Testis (tissue), 3 donors: Measurements from ENCODE around the gene PRG2. TPM values are rescaled to one million over a fixed set of nuclear protein-coding genes. Genes with fewer than 3 reads are reported as not detected.

Experiments
- DNase-seq: peaks from one replicate; pipeline ENCODE4 v3.0.0-alpha.2; 2019
- H3K27ac ChIP-seq, 2 donors: fragments of 200-600 bp; sonication (generic); one replicate each; pipeline ENCODE4 v1.5.1; 2019
- H3K27me3 ChIP-seq: fragments of 200-600 bp; sonication (generic); one replicate; pipeline ENCODE4 v1.5.1; 2019
- H3K36me3 ChIP-seq: fragments of 200-600 bp; sonication (generic); one replicate; pipeline ENCODE4 v1.5.1; 2017; ENCODE audit warnings: low read depth; ENCODE audit errors: missing control alignments
- H3K4me1 ChIP-seq: fragments of 200-600 bp; sonication (generic); one replicate; pipeline ENCODE4 v1.5.1; 2019
- H3K4me3 ChIP-seq, 2 donors: fragments of 200-600 bp; sonication (generic); one replicate each; pipeline ENCODE4 v1.5.1; 2017 to 2019
- H3K9me3 ChIP-seq: fragments of 200-600 bp; sonication (generic); one replicate; pipeline ENCODE4 v1.5.1; 2017
- CTCF ChIP-seq, 3 experiments: fragments of 450-650 bp in 2 of 3; fragments of 200-600 bp in 1 of 3; sonication (generic) in 1 of 3; IDR thresholded peaks; one replicate each; pipeline ENCODE4 v1.5.1; 2016 to 2019; ENCODE audit warnings: antibody characterized with exemption in 3 of 3, mild to moderate bottlenecking in 2 of 3, moderate library complexity in 1 of 3
- POLR2A ChIP-seq: fragments of 450-650 bp; IDR thresholded peaks from one replicate; pipeline ENCODE4 v1.6.1; 2017; ENCODE audit warnings: antibody characterized with exemption, mild to moderate bottlenecking, moderate library complexity
- WGBS, 2 donors: methylation state at CpG; one replicate each; pipeline ENCODE4 v1.1.5; 2018; 5-methylcytosine and 5-hydroxymethylcytosine counted together
- intact Hi-C: fragments of 100-400 bp; cut with DNase I; formaldehyde crosslinking; loops from one replicate; pipeline ENCODE4 v1.15.1; 2023; ENCODE audit warnings: low total_unique reads
- polyA plus RNA-seq: library from polyadenylated mRNA; stranded (reverse); fragments of 350-450 nt; fragmentation: Illumina TruSeq; extraction: RNeasy Lipid Tissue Mini Kit (QIAGEN cat#74804); gene quantifications from one replicate; pipeline ENCODE4 v1.2.3, GENCODE V29; 2014; ENCODE audit warnings: low read depth, low replicate concordance; ENCODE audit not compliant: insufficient read depth
- total RNA-seq, 2 donors: library from RNA; depleted of rRNA; stranded (reverse); fragments of >200 nt; gene quantifications; one replicate each; pipeline ENCODE4 v1.2.3, GENCODE V29; 2016

PRG2 gene
- total and polyA plus RNA-seq, 3 donors from 2014 or later = not detected

DNA sequence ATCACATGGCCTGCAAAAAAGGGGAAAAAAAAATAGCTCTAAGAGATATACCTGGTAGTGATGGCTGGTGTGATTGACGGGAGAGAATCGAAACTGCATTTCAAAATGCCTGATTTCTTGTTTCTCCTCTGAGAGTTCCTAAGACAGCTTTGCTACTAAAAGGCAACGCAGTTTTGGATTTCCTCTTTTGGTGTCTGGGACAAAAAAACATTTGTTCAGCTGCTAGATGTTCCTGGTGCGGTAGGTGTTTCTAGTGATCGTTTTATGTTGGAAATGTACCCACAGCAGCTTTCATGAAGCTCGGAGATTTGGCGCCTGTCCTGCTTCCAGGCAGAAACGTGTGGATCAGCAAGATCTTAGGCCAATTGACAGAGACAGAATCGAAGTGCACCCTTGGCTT, 34.2 kb downstream of the PRG2 start:
- TF ChIP-seq CTCF (IDR thresholded peaks at IDR 0.05) = no peak
- no peak for TF ChIP-seq POLR2A
- WGBS, 2 donors = 68% methylated on average over 9 of the region's 9 CpGs
- Histone ChIP-seq H3K27ac (no peak overlapping the region), H3K4me1 (no peaks in the 10 kb centered on the region), H3K4me3 (no peak overlapping the region), H3K27me3 (no peaks in the 10 kb centered on the region), H3K9me3 (no peaks in the 10 kb centered on the region), H3K36me3 (no peaks in the 10 kb centered on the region)
- intact Hi-C loops = no loop called here
- no peak for DNase-seq

DNA sequence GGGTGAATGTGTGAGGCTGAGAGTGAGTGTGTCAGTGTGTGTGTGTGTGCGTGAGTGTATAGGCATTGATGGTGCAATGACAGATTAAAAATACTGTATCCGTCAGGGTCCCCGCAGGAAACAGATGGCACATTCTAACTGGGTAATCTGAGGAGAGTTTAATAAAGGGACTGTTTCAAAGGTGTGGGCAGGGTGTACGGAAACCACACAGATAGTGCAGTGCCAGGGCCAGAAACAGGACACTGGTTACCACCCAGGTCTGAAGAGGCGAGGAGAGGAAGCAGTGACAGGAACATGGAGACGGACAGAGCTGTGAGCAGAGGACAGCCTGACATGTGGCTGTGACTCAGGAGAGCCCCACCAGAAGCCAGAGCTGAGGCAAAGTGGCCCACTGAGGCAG, 35.8 kb downstream of the PRG2 start:
- H3K27me3 ChIP-seq = no peaks in the 10 kb centered on the region
- no peaks in the 10 kb centered on the region for H3K4me1 ChIP-seq
- H3K27ac ChIP-seq = no peak overlapping the region
- intact Hi-C loops = no loop called here
- no peaks in the 10 kb centered on the region for H3K9me3 ChIP-seq
- 83 to 88% methylated on average over 6 of the region's 6 CpGs for WGBS, 2 donors
- DNase-seq = no peak
- TF ChIP-seq POLR2A = no peak
- no peak for TF ChIP-seq CTCF (IDR thresholded peaks at IDR 0.05)
- no peak overlapping the region for H3K4me3 ChIP-seq
- H3K36me3 ChIP-seq = no peaks in the 10 kb centered on the region

- 68 to 80% methylated on average over 4 of the region's 4 CpGs for WGBS, 2 donors
- H3K36me3 ChIP-seq = no peaks in the 10 kb centered on the region
- H3K9me3 ChIP-seq = no peaks in the 10 kb centered on the region
- intact Hi-C loops = no loop called here
- H3K27ac ChIP-seq = no peak overlapping the region
- H3K4me1 ChIP-seq = no peaks in the 10 kb centered on the region
- TF ChIP-seq POLR2A = no peak
- TF ChIP-seq CTCF (IDR thresholded peaks at IDR 0.05) = no peak
- H3K4me3 ChIP-seq = no peak overlapping the region
- DNase-seq = no peak
- no peaks in the 10 kb centered on the region for H3K27me3 ChIP-seq
These were observed 36.6 kb downstream of the PRG2 start for GRCh38 chr11:57353852-57354251.

DNA sequence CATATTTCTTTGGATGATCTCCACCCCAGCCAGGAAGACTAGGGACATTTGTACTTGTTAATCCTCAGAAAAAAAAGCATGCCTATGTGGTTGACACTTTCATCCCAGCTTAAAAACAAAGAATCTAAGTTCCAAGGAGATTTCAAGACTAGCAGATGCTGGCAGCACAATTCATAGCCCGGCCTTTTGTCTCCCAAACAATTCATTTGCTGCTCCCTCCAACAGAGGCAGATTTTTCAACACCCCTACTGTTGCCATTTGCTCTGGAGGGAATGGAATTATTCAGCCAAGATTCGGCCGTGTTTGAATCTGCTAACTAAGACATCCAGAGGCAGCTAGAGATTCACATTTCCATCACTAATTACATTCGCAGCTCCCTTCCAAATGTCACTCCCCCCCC, 37.0 kb downstream of the PRG2 start:
- TF ChIP-seq POLR2A (no peak), CTCF (IDR thresholded peaks at IDR 0.05) (no peak)

DNA sequence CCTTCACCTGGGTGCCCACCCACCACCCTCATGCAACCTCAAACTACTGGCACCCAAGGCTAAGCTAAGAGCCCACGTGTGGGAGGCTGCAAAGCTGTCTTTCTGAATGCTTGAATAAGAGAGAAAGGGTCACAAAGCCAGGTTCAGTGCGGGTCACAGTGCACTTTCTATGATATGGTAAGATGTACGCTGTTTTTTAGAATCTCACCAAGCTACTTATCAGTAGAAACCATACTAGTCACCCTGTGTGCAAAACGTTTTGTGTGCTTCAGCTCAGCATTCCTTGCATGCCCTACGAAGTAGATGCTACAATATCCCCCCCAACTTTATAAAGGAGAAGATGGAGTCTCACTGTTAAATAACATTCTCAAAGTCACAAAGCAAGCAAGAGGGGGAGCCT, 37.4 kb downstream of the PRG2 start:
- H3K27ac ChIP-seq = no peak overlapping the region
- no peak for DNase-seq
- WGBS, 2 donors = 57 to 63% methylated on average over 5 of the region's 5 CpGs
- no peaks in the 10 kb centered on the region for H3K36me3 ChIP-seq
- H3K9me3 ChIP-seq = no peaks in the 10 kb centered on the region
- TF ChIP-seq POLR2A = no peak
- no peak for TF ChIP-seq CTCF (IDR thresholded peaks at IDR 0.05)
- no peaks in the 10 kb centered on the region for H3K27me3 ChIP-seq
- intact Hi-C loops = no loop called here
- H3K4me3 ChIP-seq = no peak overlapping the region
- no peaks in the 10 kb centered on the region for H3K4me1 ChIP-seq

More for the DNA sequence above, 37.0 kb downstream of the PRG2 start:
- no peak for DNase-seq
- Histone ChIP-seq H3K4me1 (no peaks in the 10 kb centered on the region), H3K9me3 (no peaks in the 10 kb centered on the region), H3K27ac (no peak overlapping the region), H3K4me3 (no peak overlapping the region), H3K27me3 (no peaks in the 10 kb centered on the region), H3K36me3 (no peaks in the 10 kb centered on the region)
- intact Hi-C loops = no loop called here
- whole genome bisulfite sequencing, 2 donors = 68 to 71% methylated on average over 4 of the region's 4 CpGs
